Mesendoderm (in vitro differentiated cells): ENCODE data around the gene GSN.
"Not testable (repeated sequence)": the region's sequence is repeated elsewhere in the genome, so short reads cannot be mapped to it uniquely, and the experiment has no call there.

Experiments
- DNase-seq: peaks from one replicate; pipeline ENCODE4 v3.0.0; 2013
- H2AK5ac ChIP-seq: 2 replicates; pipeline ENCODE4 v1.6.1; 2013; ENCODE audit warnings: low read length, inconsistent platforms
- H2BK120ac ChIP-seq: 2 replicates; pipeline ENCODE4 v1.6.1; 2013; ENCODE audit warnings: low read depth, mild to moderate bottlenecking, low read length, moderate library complexity, mixed read lengths
- H2BK15ac ChIP-seq: replicated peaks from 2 replicates; pipeline ENCODE4 v1.6.1; 2013; ENCODE audit warnings: low read depth, mild to moderate bottlenecking, moderate library complexity
- H2BK5ac ChIP-seq: 2 replicates; pipeline ENCODE4 v1.6.1; 2013; ENCODE audit warnings: low read length, inconsistent platforms
- H3K18ac ChIP-seq: 2 replicates; pipeline ENCODE4 v1.6.1; 2013; ENCODE audit warnings: mild to moderate bottlenecking, low read length, mixed read lengths
- H3K23ac ChIP-seq: one replicate; pipeline ENCODE4 v1.6.1; 2013; ENCODE audit warnings: low read length
- H3K27ac ChIP-seq: 2 replicates; pipeline ENCODE4 v1.5.1; 2013; ENCODE audit warnings: low read depth, mild to moderate bottlenecking, inconsistent platforms, low read length, moderate library complexity
- H3K27me3 ChIP-seq: 2 replicates; pipeline ENCODE4 v1.6.1; 2013; ENCODE audit warnings: low read length, control low read depth, mild to moderate bottlenecking, inconsistent platforms; ENCODE audit not compliant: insufficient read depth, poor library complexity
- H3K36me3 ChIP-seq: 2 replicates; pipeline ENCODE4 v1.6.1; 2013; ENCODE audit warnings: low read length, inconsistent platforms; ENCODE audit not compliant: control insufficient read depth, insufficient read depth
- H3K4ac ChIP-seq: one replicate; pipeline ENCODE4 v1.6.1; 2013; ENCODE audit warnings: low read depth, mild to moderate bottlenecking, low read length, moderate library complexity
- H3K4me1 ChIP-seq: 2 replicates; pipeline ENCODE4 v1.6.1; 2013; ENCODE audit warnings: low read depth, low read length, inconsistent platforms; ENCODE audit not compliant: control insufficient read depth
- H3K4me2 ChIP-seq: 2 replicates; pipeline ENCODE4 v1.6.1; 2013; ENCODE audit warnings: low read length
- H3K4me3 ChIP-seq: 2 replicates; pipeline ENCODE4 v1.5.1; 2013; ENCODE audit warnings: mild to moderate bottlenecking, low read length
- H3K56ac ChIP-seq: one replicate; pipeline ENCODE4 v1.6.1; 2013; ENCODE audit warnings: low read length
- H3K79me1 ChIP-seq: 2 replicates; pipeline ENCODE4 v1.6.1; 2013; ENCODE audit warnings: low read length, inconsistent platforms
- H3K79me2 ChIP-seq: 2 replicates; pipeline ENCODE4 v1.6.1; 2013; ENCODE audit warnings: mild to moderate bottlenecking, low read length; ENCODE audit not compliant: control insufficient read depth, insufficient read depth
- H3K9ac ChIP-seq: 2 replicates; pipeline ENCODE4 v1.6.1; 2013; ENCODE audit warnings: low read length, inconsistent platforms
- H4K5ac ChIP-seq: one replicate; pipeline ENCODE4 v1.6.1; 2013; ENCODE audit warnings: low read length
- H4K8ac ChIP-seq: one replicate; pipeline ENCODE4 v1.6.1; 2013; ENCODE audit warnings: low read depth, mild to moderate bottlenecking, control low read depth, low read length, moderate library complexity
- WGBS: extraction: QIAGEN DNeasy Blood & Tissue Kit; methylation state at CpG from one replicate; pipeline ENCODE4 v1.1.7; 2013; ENCODE audit warnings: low lambda C conversion rate, missing lambda C conversion rate; ENCODE audit not compliant: insufficient coverage; ENCODE audit errors: extremely low coverage; 5-methylcytosine and 5-hydroxymethylcytosine counted together

The GSN gene

DNA sequence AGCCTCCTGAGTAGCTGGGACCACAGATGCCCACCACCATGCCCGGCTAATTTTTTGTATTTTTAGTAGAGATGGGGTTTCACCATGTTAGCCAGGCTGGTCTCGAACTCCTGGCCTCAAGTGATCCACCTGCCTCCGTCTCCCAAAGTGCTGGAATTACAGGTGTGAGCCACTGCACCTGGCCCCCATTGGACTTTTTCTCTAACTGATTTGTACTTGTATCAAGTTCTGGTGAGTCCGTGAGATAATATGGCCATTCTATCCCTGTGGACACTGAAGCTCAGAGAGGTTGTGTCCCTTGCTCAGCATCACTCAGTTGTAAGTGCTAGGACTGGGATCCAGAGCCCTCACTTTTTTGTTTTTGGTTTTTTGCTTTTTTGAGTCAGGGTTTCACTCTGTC lies 23.6 kb downstream of the GSN start:
- not testable (repeated sequence) for H2AK5ac ChIP-seq, H3K4me2 ChIP-seq, H3K56ac ChIP-seq, H4K8ac ChIP-seq, H3K27me3 ChIP-seq, H2BK15ac ChIP-seq, H3K18ac ChIP-seq, H3K9ac ChIP-seq, H4K5ac ChIP-seq, H3K79me1 ChIP-seq, H3K36me3 ChIP-seq, H3K79me2 ChIP-seq, DNase-seq, H3K4ac ChIP-seq, H3K4me3 ChIP-seq, H2BK120ac ChIP-seq, H3K23ac ChIP-seq, H3K27ac ChIP-seq, H2BK5ac ChIP-seq
- peaks cover 12% of the 10 kb centered on the region for H3K4me1 ChIP-seq
- no CpG with 5 or more reads among the region's 4 CpGs for WGBS

DNA sequence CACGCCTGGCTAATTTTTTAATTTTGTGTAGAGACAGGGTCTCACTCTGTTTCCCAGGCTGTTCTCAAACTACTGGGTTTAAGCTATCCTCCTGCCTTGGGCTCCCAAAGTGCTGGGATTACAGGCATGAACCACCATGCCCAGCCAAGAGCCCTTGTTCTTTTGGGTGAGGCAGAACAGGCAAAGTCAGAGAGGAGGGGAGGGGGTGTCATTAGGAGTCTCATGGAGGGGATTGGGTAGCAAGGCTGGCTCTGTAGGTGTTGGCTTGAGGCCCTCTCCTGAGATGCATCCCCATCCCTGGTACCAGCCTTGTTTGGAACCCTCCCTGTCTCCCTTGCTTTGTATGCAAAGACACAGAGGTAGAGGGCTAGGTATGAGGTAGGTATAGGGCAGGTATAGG lies 24.1 kb downstream of the GSN start:
- Histone ChIP-seq H3K4me2 (no peak overlapping the region), H3K27me3 (no peaks in the 10 kb centered on the region), H3K4me1 (peaks cover 10% of the 10 kb centered on the region), H3K18ac (no peak overlapping the region), H2AK5ac (no peak overlapping the region), H3K27ac (no peak overlapping the region), H3K79me1 (no peaks in the 10 kb centered on the region), H3K4ac (no peak overlapping the region), H3K4me3 (no peak overlapping the region), H3K9ac (no peak overlapping the region), H3K23ac (no peak overlapping the region), H2BK5ac (no peak overlapping the region), H2BK120ac (no peak overlapping the region), H3K79me2 (no peaks in the 10 kb centered on the region), H3K36me3 (no peaks in the 10 kb centered on the region), H4K5ac (no peak overlapping the region), H3K56ac (no peak overlapping the region), H2BK15ac (no peak overlapping the region), H4K8ac (no peak overlapping the region)
- no peak for DNase-seq
- no CpG with 5 or more reads among the region's 1 CpG for WGBS

DNA sequence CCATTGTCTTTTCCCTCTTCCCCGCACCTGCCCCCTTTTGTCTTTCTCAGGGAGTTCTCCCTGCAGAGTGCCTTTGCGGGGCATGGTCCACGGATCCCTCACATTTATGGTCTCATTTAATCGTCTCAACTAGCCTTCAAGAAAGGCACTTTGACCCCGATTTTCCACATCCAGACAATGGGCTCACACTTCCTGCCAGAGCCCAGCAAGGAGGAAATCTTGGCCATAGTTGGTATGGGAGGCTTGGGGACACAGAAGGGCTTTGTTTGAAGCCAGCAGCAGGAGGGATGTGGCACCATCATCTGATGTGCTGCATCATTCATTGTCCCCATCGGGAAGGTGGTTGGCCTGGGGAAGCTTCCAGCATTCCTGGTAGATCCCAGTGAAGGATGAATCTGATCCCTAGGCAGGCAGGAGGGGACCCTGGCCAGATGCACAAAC lies 24.9 kb downstream of the GSN start:
- Histone ChIP-seq H3K27ac (no peak overlapping the region), H3K23ac (no peak overlapping the region), H4K8ac (no peak overlapping the region), H3K4me2 (no peak overlapping the region), H3K56ac (no peak overlapping the region), H3K27me3 (no peaks in the 10 kb centered on the region), H3K4ac (no peak overlapping the region), H3K36me3 (no peaks in the 10 kb centered on the region), H3K9ac (no peak overlapping the region), H3K4me1 (peaks cover 6% of the 10 kb centered on the region), H3K79me1 (no peaks in the 10 kb centered on the region), H2BK5ac (no peak overlapping the region), H2AK5ac (no peak overlapping the region), H4K5ac (no peak overlapping the region), H2BK120ac (no peak overlapping the region), H3K18ac (no peak overlapping the region), H3K79me2 (no peaks in the 10 kb centered on the region), H3K4me3 (no peak overlapping the region), H2BK15ac (no peak overlapping the region)
- no CpG with 5 or more reads among the region's 6 CpGs for WGBS
- DNase-seq = no peak

DNA sequence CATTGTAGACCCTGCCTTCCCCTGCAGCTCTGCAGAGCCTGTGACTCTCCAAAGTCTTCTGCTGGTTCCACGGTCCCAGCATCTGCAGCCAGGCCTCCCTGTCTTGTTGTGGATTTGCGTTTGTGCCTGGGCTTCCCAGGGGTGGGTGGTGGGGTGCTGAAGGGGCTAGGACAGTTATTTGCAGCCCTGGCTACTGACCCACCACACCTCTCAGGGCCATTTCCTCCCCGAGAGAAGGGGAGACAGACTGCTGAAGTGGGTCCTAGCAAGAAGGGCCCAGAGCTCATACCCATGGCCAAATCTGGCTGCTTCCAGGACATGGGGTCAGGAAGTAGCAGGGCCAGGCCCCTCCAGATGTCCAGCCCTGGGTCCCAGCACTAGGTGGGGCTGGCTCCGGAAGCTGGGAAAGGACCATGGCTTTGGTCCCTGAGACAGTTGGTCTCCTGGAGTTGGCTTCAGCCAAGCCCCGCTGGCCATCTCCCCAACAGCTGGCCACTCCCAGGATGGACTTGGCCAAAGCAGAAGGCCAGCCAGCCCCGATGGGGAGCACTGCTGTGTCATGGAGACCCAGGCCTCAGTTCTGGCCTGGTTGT lies 26.3 kb downstream of the GSN start:
- WGBS = no CpG with 5 or more reads among the region's 6 CpGs
- Histone ChIP-seq H3K9ac (no peak overlapping the region), H3K18ac (no peak overlapping the region), H3K4me2 (no peak overlapping the region), H4K5ac (no peak overlapping the region), H4K8ac (no peak overlapping the region), H2BK15ac (no peak overlapping the region), H2BK5ac (no peak overlapping the region), H3K27me3 (no peaks in the 10 kb centered on the region), H3K36me3 (no peaks in the 10 kb centered on the region), H3K79me1 (no peaks in the 10 kb centered on the region), H3K4me1 (peaks cover 5% of the 10 kb centered on the region), H3K56ac (no peak overlapping the region), H2AK5ac (no peak overlapping the region), H3K23ac (no peak overlapping the region), H3K4ac (no peak overlapping the region), H3K4me3 (no peak overlapping the region), H3K27ac (no peak overlapping the region), H2BK120ac (no peak overlapping the region), H3K79me2 (no peaks in the 10 kb centered on the region)
- DNase-seq = no peak

DNA sequence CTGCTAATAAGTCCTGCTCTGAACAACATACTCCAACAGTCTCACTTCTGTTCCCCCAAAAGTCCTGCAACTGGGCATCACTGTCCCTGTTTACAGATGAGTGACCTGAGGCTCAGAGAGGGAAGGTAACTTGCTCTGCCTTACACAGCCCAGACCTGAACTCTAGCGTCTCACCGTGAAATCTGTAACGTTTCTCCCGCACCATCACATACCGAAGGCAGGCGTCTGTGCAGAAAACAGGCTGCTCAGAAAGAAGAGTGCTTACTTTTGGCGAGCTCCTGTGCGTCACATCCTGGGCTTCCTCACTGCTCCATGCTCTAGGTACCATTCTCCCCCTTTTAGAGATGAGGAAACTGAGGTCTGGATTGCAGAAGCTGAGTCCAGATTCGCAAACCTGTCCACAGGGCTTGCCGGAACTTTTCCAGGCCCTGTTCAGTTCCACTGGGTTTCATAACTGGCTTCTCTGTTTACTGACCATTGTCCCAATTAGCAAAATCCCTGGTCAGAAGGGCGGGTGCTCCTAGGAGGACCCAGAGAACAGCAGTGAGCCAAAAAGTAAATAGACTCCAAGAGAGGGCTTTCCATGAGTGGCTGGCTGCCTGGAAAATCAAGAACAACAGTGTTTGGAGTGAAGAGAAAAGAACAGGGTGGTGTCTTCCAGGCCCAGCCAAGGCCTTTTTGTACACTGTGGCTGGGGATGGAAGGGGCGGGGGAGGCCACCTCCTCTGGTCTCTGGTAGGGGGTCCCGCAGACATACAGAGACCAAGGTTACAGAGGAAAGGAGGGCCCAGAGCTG lies 27.1 kb downstream of the GSN start:
- H3K27me3 ChIP-seq = no peaks in the 10 kb centered on the region
- no peak overlapping the region for H3K9ac ChIP-seq
- no peak overlapping the region for H3K4me3 ChIP-seq
- no CpG with 5 or more reads among the region's 13 CpGs for WGBS
- no peaks in the 10 kb centered on the region for H3K36me3 ChIP-seq
- H4K8ac ChIP-seq = no peak overlapping the region
- no peak overlapping the region for H3K4ac ChIP-seq
- H2BK5ac ChIP-seq = no peak overlapping the region
- no peak overlapping the region for H2BK15ac ChIP-seq
- no peak for DNase-seq
- H2AK5ac ChIP-seq = no peak overlapping the region
- no peak overlapping the region for H3K27ac ChIP-seq
- H2BK120ac ChIP-seq = no peak overlapping the region
- H3K56ac ChIP-seq = no peak overlapping the region
- no peak overlapping the region for H3K23ac ChIP-seq
- no peak overlapping the region for H3K18ac ChIP-seq
- H3K79me1 ChIP-seq = no peaks in the 10 kb centered on the region
- no peak overlapping the region for H4K5ac ChIP-seq
- no peak overlapping the region for H3K4me2 ChIP-seq
- no peaks in the 10 kb centered on the region for H3K79me2 ChIP-seq
- H3K4me1 ChIP-seq = peaks cover 2% of the 10 kb centered on the region
